ENCODE results near the gene CORIN. TPM values are rescaled to one million over a fixed set of nuclear protein-coding genes. Genes with fewer than 3 reads are reported as not detected.

Gene CORIN
- total and polyA plus RNA-seq, 8 donors = 0.31 to 1.7 (median 0.39) TPM; not detected in 2

DNA sequence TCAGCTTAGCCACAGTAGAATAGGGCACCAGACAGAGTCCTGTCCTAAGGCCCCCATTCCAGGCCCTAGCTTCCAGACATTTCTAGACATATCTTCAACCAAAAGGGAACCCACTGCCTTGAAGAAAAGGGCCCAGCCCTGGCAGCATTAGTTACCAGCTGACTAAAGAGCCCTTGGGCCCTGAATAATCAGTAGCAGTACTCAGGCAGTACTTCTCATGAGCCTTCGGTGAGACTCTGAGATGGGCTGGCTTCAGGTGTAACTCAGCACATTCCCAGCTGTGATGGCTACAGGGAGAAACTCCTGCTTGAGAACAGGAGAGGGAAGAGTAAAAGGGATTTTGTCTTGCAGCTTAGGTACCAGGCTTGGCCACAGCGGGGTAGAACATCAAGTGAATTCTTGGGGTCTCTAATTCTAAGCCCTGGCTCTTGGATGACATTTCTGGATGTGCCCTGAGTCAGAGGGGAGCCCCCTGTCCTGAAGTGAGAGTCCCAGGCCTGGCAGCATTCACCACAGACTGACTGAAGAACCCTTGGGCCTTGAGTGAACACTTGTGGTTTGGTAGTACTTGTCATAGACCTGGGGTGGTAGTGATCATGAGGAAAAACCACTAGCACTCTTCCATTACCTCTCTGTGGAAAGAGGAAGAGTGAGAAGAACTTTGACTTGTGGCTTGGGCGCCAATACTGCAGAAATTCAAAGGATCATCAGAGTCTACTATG lies 182.7 kb downstream of the CORIN start:
- no peak for DNase-seq
- Histone ChIP-seq H3K4me3 (no peak overlapping the region), H3K9me3 (no peaks in the 10 kb centered on the region), H3K27ac (no peak overlapping the region), H3K4me1 (peaks cover 0 to 5% (median 0%) of the 10 kb centered on the region in 4 donors), H3K27me3 (no peaks in the 10 kb centered on the region), H3K36me3 (no peaks in the 10 kb centered on the region)
- intact Hi-C loops (cut with DNase I; ENCODE audit: low total_unique reads) = no loop called here
- TF ChIP-seq POLR2AphosphoS5 (IDR thresholded peaks at IDR 0.05) (no peak), EP300 (IDR thresholded peaks at IDR 0.05) (no peak), POLR2A (IDR thresholded peaks at IDR 0.05) (no peak)
- TF ChIP-seq, protein P1, sequence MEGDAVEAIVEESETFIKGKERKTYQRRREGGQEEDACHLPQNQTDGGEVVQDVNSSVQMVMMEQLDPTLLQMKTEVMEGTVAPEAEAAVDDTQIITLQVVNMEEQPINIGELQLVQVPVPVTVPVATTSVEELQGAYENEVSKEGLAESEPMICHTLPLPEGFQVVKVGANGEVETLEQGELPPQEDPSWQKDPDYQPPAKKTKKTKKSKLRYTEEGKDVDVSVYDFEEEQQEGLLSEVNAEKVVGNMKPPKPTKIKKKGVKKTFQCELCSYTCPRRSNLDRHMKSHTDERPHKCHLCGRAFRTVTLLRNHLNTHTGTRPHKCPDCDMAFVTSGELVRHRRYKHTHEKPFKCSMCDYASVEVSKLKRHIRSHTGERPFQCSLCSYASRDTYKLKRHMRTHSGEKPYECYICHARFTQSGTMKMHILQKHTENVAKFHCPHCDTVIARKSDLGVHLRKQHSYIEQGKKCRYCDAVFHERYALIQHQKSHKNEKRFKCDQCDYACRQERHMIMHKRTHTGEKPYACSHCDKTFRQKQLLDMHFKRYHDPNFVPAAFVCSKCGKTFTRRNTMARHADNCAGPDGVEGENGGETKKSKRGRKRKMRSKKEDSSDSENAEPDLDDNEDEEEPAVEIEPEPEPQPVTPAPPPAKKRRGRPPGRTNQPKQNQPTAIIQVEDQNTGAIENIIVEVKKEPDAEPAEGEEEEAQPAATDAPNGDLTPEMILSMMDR (IDR thresholded peaks at IDR 0.05) = no peak
- 89 to 94% (median 91%) methylated on average over 3 of the region's 3 CpGs for WGBS, 5 donors

DNA sequence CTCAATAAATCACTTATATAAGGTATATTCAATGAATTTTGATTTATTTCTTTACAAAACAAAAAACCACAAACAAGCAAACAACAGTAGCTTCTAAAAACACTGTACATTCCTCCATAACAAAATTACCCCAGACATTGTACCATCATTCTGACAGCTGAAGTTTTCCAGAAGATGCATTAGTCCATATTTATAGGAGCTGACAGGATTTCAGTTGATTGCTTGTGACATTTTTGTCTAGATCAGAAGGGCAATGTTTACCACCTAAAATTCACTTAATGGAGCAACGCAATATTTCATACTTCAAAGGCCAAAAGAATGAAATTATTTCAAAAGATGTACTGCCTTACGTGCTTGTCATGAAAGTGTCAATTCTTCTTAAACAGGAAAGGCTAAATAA lies 185.8 kb downstream of the CORIN start:
- no peak overlapping the region for H3K27ac ChIP-seq
- intact Hi-C loops (cut with DNase I; ENCODE audit: low total_unique reads) = no loop called here
- H3K9me3 ChIP-seq = no peaks in the 10 kb centered on the region
- H3K36me3 ChIP-seq = no peaks in the 10 kb centered on the region
- WGBS, 5 donors = 87 to 95% (median 89%) methylated on average over 2 of the region's 2 CpGs
- DNase-seq = no peak
- no peak for TF ChIP-seq EP300 (IDR thresholded peaks at IDR 0.05)
- TF ChIP-seq, protein P1 (IDR thresholded peaks at IDR 0.05) = no peak
- TF ChIP-seq POLR2A (IDR thresholded peaks at IDR 0.05) = no peak
- no peak for TF ChIP-seq POLR2AphosphoS5 (IDR thresholded peaks at IDR 0.05)
- H3K4me1 ChIP-seq = peaks cover 0 to 5% (median 0%) of the 10 kb centered on the region in 4 donors
- H3K27me3 ChIP-seq = no peaks in the 10 kb centered on the region
- H3K4me3 ChIP-seq = no peak overlapping the region

DNA sequence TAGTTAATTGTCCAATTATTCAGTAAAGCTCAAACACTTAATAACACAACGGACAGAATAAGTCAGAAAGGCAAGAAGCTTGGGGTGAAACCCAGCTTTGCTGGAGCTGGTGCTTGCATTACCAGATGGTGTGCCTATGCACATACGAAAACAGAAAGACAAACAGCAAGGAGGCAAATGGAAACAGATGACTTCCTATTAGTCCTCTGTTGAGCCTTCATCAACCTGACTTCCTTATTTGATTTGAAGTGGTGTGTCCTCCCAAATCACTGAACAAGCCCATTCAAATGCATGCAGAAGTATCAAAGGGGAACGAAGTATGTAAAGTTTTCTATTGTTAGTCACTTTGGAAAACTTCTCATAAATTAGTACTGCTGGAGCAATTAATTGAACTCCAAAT lies 186.6 kb downstream of the CORIN start:
- no peaks in the 10 kb centered on the region for H3K36me3 ChIP-seq
- TF ChIP-seq POLR2AphosphoS5 (IDR thresholded peaks at IDR 0.05) (no peak), POLR2A (IDR thresholded peaks at IDR 0.05) (no peak), EP300 (IDR thresholded peaks at IDR 0.05) (no peak)
- TF ChIP-seq, protein P1 (IDR thresholded peaks at IDR 0.05) = no peak
- peaks cover 0 to 5% (median 0%) of the 10 kb centered on the region in 4 donors for H3K4me1 ChIP-seq
- 31 to 41% (median 36%) methylated on average over 3 of the region's 3 CpGs for WGBS, 5 donors
- intact Hi-C loops (cut with DNase I; ENCODE audit: low total_unique reads) = no loop called here
- H3K9me3 ChIP-seq = no peaks in the 10 kb centered on the region
- no peak overlapping the region for H3K4me3 ChIP-seq
- DNase-seq = no peak
- H3K27ac ChIP-seq = no peak overlapping the region
- H3K27me3 ChIP-seq = no peaks in the 10 kb centered on the region

DNA sequence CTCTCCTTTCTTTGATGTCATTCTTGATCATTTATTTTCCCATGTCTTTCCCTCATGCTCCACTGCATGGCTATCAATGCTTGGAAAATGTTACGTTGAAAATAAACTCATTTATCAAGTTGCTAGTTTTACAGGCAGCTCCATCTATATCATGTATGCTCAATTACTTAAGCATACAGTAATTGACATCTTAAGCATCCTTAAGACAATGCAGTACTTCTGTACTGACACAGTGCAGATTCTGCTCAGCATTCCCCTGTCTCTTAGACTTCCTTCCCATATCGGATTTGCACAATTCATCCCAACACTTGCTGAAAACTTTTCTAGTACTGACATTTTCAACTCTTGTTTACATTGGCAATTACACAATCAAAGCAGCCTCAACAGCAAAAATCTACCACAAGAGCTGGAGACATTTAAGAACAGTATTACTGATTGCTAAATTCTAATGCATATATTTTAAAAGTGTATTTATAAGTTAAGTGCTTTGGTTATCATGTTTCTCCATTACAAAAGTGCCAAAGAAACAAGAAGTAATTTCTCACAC lies 187.2 kb downstream of the CORIN start:
- Histone ChIP-seq H3K9me3 (no peaks in the 10 kb centered on the region), H3K36me3 (no peaks in the 10 kb centered on the region), H3K4me1 (peaks cover 0 to 5% (median 0%) of the 10 kb centered on the region in 4 donors), H3K4me3 (no peak overlapping the region), H3K27ac (no peak overlapping the region), H3K27me3 (no peaks in the 10 kb centered on the region)
- intact Hi-C loops (cut with DNase I; ENCODE audit: low total_unique reads) = no loop called here
- TF ChIP-seq, protein P1 (IDR thresholded peaks at IDR 0.05) = no peak
- TF ChIP-seq EP300 (IDR thresholded peaks at IDR 0.05) (no peak), POLR2AphosphoS5 (IDR thresholded peaks at IDR 0.05) (no peak), POLR2A (IDR thresholded peaks at IDR 0.05) (no peak)
- DNase-seq = no peak
- 12 to 31% (median 23%) methylated on average over 2 of the region's 2 CpGs for WGBS, 5 donors

Measured in stomach (tissue), 9 donors.